GM12872 (cell line): Measurements from ENCODE around the gene NWD2.

ENCODE experiments used
- TF ChIP-seq, protein P1 (sequence below): IDR thresholded peaks from 3 replicates; pipeline ENCODE4 v1.5.1; 2011; ENCODE audit warnings: low read depth, mild to moderate bottlenecking, low read length, moderate library complexity; ENCODE audit not compliant: insufficient read depth

Gene NWD2

DNA sequence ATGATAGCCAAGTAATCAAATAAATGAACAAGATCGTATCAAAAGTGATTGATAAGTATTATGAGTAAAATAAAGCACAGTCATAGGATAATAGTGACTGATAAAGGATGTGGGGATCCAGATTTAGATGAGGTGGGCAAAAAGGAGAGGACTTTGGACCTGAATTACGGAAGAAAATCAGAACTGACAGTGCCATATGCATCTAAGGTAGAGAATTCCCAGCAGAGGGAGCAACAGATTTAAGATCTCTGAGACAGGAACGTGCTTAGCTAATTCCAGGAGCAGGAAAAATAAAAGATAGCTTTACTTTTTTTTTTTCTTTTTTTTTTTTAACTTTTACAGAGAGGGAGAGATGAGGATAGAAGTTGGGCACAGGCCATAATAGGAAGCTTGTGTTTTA lies 189.9 kb downstream of the NWD2 start:
- TF ChIP-seq, protein P1, sequence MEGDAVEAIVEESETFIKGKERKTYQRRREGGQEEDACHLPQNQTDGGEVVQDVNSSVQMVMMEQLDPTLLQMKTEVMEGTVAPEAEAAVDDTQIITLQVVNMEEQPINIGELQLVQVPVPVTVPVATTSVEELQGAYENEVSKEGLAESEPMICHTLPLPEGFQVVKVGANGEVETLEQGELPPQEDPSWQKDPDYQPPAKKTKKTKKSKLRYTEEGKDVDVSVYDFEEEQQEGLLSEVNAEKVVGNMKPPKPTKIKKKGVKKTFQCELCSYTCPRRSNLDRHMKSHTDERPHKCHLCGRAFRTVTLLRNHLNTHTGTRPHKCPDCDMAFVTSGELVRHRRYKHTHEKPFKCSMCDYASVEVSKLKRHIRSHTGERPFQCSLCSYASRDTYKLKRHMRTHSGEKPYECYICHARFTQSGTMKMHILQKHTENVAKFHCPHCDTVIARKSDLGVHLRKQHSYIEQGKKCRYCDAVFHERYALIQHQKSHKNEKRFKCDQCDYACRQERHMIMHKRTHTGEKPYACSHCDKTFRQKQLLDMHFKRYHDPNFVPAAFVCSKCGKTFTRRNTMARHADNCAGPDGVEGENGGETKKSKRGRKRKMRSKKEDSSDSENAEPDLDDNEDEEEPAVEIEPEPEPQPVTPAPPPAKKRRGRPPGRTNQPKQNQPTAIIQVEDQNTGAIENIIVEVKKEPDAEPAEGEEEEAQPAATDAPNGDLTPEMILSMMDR: no peak

GRCh38 chr4:37436546-37436945 lies 192.0 kb downstream of the NWD2 start:
- TF ChIP-seq, protein P1: no peak

DNA sequence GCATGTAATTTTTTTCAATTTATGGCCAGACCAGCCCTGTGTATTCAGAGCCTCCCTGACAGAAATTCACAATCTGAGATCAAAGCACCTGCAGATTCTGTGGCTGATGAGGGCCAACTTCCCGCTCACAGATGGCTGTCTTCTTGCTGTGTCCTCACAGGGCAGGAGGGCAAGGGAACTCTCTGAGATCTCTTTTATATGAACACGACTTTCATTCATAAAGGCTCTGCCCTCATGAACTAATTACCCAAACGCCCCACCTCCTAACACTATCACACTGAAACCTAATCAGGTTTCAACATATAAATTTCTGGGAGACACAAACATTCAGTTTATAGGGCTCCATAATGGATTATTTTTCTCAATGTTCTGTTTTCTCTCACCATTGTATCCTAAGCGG lies 192.6 kb downstream of the NWD2 start:
- TF ChIP-seq, protein P1: no peak

DNA sequence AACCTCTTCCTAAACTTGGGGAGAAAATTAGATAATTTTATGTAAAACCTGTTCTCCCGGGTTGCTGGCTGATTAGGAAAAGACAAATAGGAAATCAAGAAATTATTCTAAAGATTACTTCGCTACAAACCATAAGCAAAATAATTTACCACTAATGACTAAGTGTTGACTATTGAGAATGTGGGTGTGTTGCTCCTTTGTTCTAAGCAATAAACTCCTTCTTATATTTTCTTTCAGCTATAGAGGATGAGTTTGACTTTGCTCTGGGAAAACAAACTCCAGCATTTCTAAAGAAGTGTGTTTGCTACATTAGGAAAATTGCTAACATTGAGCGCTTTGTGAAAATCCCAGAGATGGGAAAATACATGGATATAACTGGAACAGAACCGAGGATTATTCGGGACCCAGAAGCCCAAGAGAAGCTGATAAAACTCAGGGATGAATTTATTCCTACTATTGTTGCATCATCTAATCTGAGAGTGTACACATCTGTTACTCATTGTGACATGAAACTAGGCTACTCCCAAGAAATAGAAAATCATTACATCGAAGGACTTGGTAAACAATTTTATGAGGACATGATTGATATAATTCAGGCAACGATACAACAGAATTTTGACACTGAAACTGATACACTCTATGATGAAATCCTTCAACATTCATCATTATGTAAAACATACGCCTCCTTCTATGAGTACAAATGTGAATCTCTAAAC lies 194.2 kb downstream of the NWD2 start:
- TF ChIP-seq, protein P1: no peak

DNA sequence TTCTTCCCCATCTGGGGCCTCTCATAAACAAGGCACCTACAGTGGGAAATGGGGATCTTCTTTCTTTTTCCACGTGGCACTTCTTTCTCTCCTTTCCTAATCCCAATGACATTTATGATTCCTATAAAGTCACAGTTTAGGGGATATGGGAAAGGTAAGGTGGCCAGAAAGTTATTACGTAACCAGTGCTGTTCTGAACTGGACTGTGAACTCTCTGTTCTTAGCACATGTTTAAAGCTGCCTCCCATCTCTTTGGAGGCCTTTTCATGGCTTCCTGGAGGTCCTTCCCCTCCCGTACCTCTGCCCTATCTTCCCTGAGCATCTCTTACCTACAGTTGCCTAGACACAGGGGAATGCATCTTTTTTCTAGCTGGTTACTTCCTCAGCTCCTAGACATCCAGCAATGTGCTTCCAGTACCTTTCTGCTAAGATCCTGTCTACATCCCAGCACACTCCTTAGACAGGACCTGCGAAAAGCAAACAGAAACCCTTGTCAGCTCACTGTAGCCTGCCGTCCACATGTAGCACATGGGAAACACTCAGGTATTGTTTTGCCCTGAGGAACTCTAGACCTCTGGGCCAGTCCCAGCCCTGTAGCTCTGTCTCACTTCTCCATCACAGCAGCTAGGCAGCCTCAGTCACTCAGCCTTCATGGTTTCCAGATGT lies 195.4 kb downstream of the NWD2 start:
- TF ChIP-seq, protein P1: no peak

- TF ChIP-seq, protein P1: no peak
Measured at GRCh38 chr4:37440501-37440900, 196.0 kb downstream of the NWD2 start.

DNA sequence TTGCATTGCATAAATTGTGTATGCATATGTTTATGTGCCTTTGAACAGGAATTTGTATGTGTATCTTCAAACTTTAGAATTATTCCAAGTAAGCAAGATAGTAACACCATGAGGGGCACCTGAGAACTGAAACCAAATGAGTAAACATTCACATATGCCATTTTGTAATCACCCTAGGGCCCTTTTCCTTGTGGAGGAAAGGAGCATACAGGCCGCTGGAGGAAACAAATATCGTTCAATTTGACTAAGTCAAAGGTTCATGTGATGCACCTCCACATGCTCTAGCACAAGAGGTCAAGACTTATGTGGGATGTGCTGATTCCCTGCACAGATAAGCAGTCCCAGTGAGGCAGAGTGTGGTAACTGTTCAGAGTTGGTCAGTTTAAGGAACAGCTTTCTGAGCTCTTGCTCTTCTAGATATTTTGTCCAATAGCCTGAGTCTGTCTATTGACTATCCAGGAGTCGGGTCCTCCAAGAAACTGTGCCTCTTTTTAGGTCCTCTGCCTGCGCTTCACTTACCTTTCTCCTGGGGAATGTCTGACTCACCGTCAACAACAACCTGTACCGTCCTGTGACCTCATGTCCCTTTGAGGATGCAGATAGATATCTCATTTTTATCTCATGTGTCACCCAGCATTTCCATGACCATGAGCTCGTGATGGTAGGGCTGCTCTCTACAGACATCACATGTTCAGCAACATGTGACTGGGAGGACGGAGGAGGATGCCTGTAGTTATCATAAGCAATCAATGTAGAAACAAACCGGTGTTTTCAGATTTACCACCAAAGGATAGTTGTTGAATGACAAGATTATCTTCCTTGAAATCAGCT lies 196.9 kb downstream of the NWD2 start:
- TF ChIP-seq, protein P1: no peak
